LNCaP clone FGC (cell line): ENCODE measurements around the gene ZNF768.

Source experiments
- DNase-seq: peaks from one replicate; pipeline ENCODE4 v3.0.0-alpha.2; 2011; ENCODE audit warnings: low read depth
- H3K4me3 ChIP-seq: 2 replicates; pipeline ENCODE4 v1.5.1; 2011; ENCODE audit warnings: mild to moderate bottlenecking, low read depth, low read length, control low read depth
- CTCF ChIP-seq: IDR thresholded peaks from 2 replicates; pipeline ENCODE4 v1.5.1; 2012; ENCODE audit warnings: mild to moderate bottlenecking; ENCODE audit not compliant: control insufficient read depth, insufficient read depth; ENCODE audit errors: extremely low read depth

The ZNF768 gene

GRCh38 chr16:30567991-30568638 is 41.7 kb upstream of the ZNF768 start:
- no peak overlapping the region for H3K4me3 ChIP-seq
- TF ChIP-seq CTCF = no peak
- no peak for DNase-seq

GRCh38 chr16:30567160-30567990 is 41.0 kb upstream of the ZNF768 start:
- DNase-seq = no peak

GRCh38 chr16:30566531-30566930 is 40.2 kb upstream of the ZNF768 start:
- no peak overlapping the region for H3K4me3 ChIP-seq
- no peak for TF ChIP-seq CTCF
- no peak for DNase-seq

More at GRCh38 chr16:30567160-30567990, 41.0 kb upstream of the ZNF768 start:
- TF ChIP-seq CTCF = no peak
- no peak overlapping the region for H3K4me3 ChIP-seq

- TF ChIP-seq CTCF = no peak
- no peak for DNase-seq
- H3K4me3 ChIP-seq = no peak overlapping the region
Observed at GRCh38 chr16:30565984-30566383, 39.6 kb upstream of the ZNF768 start.

GRCh38 chr16:30565526-30565925 is 39.2 kb upstream of the ZNF768 start:
- no peak for TF ChIP-seq CTCF
- no peak for DNase-seq
- H3K4me3 ChIP-seq = no peak overlapping the region

- DNase-seq = no peak
- no peak overlapping the region for H3K4me3 ChIP-seq
- no peak for TF ChIP-seq CTCF
Observed at GRCh38 chr16:30562021-30562420, 35.7 kb upstream of the ZNF768 start.
